DOHH2 (cell line): Measurements from ENCODE around the gene CYTH1.

Source experiments
- CTCF ChIP-seq: fragments of 200-600 bp; sonication (generic); IDR thresholded peaks from one replicate; pipeline ENCODE4 v1.5.1; 2014; ENCODE audit warnings: antibody characterized with exemption, mild to moderate bottlenecking, low read depth, low read length; ENCODE audit not compliant: poor library complexity, severe bottlenecking
- EZH2phosphoT487 ChIP-seq: fragments of 200-600 bp; sonication (generic); IDR thresholded peaks from 2 replicates; pipeline ENCODE4 v1.6.1; 2017; ENCODE audit warnings: borderline replicate concordance, mild to moderate bottlenecking, antibody characterized with exemption, low read length, moderate library complexity, mixed read lengths

- TF ChIP-seq CTCF (no peak), EZH2phosphoT487 (no peak)
These were observed 18.5 kb downstream of the CYTH1 start for GRCh38 chr17:78763561-78763960.
